ENCODE results near the gene ISM2.

DNA sequence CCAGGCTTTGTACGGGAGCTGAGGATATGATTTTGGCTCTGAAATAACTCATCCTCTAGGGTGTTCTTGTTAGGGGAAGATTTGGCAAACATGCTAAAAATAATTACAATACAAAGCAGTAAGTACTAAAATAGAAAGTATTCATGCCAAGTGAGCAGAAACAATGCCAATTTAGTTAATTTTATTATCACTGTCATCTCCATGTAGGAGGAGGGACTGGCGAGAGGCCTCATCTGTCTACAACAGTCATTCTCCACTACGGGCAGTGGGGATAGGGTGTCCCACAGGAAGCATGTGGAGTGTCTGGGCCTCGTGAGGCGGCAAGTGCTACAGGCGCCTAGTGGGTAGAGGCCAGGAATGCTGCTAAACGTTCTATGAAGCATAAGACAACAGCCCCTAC is 3.3 kb downstream of the ISM2 start:
- TF ChIP-seq, protein P1, sequence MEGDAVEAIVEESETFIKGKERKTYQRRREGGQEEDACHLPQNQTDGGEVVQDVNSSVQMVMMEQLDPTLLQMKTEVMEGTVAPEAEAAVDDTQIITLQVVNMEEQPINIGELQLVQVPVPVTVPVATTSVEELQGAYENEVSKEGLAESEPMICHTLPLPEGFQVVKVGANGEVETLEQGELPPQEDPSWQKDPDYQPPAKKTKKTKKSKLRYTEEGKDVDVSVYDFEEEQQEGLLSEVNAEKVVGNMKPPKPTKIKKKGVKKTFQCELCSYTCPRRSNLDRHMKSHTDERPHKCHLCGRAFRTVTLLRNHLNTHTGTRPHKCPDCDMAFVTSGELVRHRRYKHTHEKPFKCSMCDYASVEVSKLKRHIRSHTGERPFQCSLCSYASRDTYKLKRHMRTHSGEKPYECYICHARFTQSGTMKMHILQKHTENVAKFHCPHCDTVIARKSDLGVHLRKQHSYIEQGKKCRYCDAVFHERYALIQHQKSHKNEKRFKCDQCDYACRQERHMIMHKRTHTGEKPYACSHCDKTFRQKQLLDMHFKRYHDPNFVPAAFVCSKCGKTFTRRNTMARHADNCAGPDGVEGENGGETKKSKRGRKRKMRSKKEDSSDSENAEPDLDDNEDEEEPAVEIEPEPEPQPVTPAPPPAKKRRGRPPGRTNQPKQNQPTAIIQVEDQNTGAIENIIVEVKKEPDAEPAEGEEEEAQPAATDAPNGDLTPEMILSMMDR (IDR thresholded peaks at IDR 0.05) = no peak
- no peak for TF ChIP-seq POLR2A (IDR thresholded peaks at IDR 0.05)
